8988T (cell line): ENCODE data around the gene SOBP.

Experiments used
- DNase-seq: peaks from one replicate; pipeline ENCODE4 v3.0.0; 2011

Gene SOBP

GRCh38 chr6:107666084-107666980, 176.4 kb downstream of the SOBP start:
- DNase-seq, result no peak

DNA sequence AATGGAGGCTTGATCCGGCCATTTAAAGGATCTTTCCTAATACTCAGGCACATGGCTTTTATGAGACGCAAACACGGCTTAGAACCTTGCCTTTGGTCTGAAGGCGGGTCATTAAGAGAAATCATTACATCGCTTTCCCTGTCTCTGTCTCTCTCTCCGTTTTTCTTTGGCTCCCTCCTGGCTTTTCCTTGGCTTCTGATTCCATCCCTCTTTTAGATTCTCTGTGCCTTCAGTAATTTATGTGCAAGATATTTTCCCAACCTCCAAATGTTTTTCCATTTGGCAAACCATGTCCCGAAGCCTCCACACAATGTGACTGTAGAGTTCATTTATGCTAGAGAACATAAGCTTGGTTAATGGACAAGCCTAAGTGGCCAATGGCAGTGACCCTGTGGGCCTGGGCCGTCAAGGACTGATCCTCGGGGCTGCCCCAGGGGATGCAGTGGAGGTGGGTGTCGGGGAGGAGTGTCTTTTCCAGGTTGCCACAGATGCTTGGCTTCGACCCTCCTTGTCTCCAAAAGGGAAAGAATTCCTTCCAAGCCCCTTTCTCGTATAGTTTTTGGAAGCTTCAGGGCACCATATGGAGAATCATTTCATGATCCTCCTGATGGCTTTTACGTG, 177.2 kb downstream of the SOBP start:
- no peak for DNase-seq

GRCh38 chr6:107667790-107668189, 177.9 kb downstream of the SOBP start:
- no peak for DNase-seq

- DNase-seq, result no peak
Measured at GRCh38 chr6:107668743-107669474, 179.0 kb downstream of the SOBP start.

GRCh38 chr6:107670792-107671199, 180.9 kb downstream of the SOBP start:
- DNase-seq, result no peak

GRCh38 chr6:107673076-107673494, 183.2 kb downstream of the SOBP start:
- DNase-seq, result no peak

DNA sequence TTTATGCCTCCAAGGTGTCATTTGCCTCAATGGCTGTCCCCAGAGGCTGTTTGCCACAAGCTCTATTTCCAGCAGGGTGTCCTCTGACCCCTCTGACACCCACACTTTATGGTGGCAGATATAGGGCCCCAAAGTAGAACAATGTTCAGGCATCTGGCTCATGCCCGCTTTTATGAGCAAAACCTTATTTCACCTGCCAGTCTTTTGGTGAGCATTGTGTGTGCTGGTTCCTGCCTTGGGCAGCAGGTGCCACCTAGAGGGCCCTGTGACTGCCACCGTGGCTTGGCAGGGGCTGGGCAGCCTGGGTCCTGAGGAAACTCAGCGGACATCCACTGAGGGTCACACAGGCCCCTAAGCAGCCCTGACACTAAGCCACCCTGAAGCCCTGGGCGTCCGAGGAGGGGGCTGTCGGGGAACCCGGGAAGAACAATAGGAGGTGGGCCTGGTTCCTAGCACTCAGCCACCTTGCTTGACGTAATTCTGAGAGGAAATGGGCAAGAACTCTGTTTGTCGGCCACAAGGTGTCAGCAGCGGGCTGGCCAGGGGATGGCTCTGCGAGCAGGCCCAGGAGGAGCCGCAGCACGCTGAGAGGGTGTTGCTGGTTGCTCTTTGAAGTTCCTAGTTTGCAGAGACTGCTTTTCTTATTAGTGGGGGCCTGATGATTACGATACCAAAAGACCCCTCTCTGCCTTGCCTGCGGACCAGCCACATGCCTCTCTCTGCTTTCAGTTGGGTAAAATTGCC, 185.2 kb downstream of the SOBP start:
- peak; percentile 65 for DNase-seq

DNA sequence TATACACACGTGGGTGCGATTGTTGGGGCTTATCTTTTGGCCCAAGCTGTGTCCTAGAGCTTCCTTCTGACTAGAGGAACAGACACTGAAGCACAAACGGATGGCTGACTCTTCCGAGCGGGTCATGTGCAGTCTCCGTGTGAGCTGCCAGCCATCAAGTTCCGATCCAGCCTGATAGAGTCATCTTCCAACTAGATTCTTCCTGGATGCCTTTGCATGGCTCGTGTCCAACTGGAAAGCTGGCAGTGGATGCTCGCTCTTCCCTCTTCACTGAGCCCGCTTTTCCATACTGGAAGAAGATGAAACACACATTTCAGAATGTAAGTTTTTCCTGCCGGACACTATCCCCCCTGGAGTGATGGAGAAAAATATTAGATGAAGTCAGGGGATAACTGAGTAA, 186.1 kb downstream of the SOBP start:
- DNase-seq, result no peak

DNA sequence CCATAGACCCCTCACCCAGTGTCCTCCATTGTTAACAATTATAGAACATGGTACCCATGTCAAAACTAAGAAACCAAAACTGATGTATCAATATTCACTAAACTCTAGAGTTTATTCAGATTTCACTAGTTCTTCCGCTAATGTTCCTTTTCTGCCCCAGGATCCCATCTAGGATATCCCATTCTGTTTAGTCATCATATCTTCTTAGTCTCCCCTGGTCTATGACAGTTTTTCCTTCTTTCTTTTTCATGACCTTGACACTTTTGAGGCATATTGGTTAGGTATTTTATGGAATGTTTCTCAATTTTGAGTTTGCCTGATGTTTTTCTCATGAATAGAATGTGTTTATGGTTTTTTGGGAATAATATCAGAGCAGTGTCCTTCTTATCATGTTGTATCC, 187.5 kb downstream of the SOBP start:
- DNase-seq, result no peak

DNA sequence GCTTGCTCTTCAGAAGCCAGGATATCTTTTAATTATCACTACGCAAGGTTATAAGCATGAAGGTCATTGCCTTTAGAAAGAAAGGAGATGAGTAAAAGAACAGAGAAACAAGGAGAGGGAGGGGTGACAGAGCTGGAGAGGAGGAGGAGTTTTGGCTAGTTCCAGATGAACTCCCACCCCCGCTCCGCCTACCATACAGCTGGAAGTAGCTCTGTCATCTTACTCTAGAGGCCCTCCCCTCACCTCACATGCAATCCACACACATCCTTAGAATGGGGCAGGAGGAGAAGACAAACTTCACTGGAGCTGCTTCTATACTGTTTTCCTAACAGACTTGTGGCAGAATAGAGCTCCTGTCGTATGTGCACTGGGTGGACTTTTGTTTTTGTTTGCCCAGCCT, 189.5 kb downstream of the SOBP start:
- DNase-seq, result no peak

DNA sequence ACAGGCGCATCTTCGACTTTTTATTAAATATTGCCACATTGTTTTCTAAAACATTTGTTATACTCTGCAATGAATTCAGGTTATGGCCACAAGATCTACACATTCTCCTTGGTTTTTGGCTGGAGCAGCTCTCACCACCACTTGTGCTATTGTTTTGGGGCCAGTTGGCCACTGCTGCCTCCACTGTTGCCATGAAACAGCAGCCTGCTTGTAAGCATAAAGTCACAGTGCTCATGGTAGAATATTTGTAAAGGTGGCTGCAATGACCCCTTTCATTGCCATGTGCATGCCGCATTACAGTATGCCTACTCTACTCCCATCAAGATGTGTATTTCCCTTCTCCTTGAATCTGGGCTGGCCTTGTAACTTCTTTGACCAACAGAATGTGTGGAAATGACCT, 192.8 kb downstream of the SOBP start:
- DNase-seq, result no peak

DNA sequence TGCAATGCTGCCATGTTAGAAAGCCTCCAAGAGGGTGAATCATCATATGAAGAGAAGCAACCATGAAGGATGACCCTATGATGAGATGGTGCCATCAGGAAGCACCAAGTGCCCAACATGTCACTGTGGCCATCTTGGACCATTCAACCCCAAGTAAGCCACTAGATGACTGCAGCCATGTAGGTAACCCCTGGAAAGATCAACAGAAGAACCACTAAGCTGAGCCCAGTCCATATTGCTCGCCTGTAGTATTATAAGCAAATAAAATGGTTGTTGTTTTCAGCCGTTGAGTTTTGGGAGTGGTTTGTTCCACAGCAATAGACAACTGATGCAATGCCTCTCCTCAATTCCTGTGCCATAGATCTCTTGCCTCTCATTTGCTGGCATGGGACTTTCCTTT, 193.3 kb downstream of the SOBP start:
- no peak for DNase-seq

GRCh38 chr6:107684996-107685395, 195.1 kb downstream of the SOBP start:
- no peak for DNase-seq

GRCh38 chr6:107689190-107689589, 199.3 kb downstream of the SOBP start:
- no peak for DNase-seq

DNA sequence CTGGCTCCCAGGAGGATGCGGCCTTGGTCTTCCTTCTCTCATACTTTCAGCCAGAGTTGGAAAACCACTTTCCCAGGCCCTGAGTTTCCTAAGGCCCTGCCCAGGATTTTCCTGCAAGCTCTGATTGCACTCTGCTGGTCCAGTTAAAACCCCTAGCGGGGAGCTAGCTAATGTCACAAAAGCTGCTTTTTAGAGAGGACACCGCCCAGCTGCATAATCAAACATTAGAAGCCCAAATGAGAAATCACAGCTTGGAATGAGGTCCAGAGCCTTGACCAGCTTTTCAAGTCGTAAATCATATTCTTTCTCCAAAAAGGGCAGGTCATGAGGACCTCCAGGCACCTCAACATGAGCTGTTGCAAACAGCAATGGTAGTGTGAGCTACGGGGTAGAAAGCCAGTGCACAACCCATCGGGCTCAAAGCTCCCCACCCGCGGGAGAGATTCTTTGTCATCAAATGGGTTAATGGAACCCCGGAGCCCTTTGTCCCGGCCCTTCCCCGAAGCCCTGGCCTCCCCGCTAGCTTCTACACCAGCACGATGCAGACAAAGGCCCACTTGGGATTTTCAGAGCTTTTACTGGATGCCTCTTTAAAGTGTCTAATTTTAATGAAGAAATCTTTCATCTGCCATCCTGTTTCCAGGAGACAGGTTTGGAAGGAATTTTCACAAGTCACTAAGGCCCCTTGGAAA, 200.2 kb downstream of the SOBP start:
- DNase-seq, result no peak

DNA sequence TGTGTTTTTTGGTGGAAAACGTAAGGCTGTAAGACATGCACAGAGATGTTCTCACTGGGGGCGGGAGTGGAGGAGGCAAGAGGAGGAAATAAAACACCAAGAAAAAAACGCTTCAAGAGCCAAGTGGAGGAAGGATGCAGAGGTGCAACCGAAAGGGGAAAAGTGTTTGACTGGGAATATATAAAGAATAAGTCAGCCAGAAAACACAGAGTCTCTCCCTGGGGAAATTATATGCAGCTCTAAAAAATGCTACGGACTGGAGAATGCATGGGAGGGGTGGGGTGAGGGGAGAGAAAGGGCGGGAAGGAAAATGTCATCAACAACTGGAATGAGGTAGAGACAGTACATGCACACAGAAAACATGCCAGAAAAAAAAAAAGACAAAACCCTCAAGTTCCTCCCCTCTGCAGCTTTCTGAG, 200.7 kb downstream of the SOBP start:
- DNase-seq, result no peak

DNA sequence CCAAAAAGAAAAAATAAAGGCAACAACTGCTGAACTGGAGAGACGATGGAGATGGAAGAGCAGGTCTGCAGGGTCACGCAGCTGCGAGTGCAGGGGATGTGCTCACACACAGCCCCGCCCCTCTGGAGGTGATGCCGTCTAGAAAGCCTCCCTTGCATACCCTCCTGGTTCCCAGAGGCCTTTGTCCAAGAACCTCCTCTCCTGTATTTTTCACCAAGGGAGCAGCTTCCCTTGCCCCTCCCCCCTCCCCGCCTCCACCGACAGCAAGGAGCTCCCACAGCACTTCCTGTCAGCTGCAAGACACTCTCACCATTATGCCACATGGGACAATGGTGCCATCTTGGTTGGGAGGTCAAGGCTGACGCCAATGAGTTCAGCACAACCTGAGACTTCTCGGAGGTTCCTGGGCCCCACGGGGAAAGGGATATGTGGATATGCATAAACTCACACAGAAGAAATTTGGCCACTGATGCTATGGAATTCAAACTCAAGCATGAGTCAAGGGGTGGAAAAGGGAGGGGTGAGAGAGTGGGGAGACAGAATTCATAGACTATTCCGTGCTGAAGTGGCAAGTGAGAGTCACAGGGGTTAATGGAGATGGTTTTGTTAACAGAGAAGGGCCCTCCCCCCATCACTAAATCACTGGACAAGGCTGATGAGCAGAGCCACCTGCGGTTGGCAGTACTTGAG, 201.3 kb downstream of the SOBP start:
- DNase-seq, result no peak

- no peak for DNase-seq
Measured at GRCh38 chr6:107692351-107692750, 202.4 kb downstream of the SOBP start.

DNA sequence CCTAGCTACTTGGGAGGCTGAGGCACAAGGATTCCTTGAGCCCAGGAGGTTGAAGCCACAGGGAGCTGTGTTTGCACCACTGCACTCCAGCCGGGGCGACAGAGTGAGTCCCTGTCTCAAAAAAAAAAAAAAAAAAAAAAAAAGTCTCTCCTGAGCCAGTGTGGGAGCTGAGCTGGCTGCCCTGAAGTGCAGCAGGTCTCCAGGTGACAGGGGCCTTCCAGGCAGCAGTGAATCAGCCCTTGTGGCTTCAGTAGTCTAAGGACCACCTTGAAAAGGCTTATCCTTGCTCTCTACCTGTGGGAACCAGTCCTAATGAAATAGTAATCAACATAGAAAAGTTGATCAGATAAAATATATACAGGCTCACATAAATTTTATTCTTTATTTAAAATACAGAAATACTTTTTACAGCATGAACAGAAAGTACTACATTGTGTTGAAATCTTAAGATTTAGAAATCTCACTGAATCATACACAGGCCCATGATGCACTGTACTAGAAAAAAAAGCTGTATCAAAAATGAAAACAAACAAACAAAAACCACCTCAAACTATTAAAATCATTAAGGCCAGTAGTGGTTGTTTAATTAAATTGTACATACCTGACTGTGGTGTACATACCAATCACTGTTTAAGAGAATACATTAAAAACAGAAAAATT, 205.3 kb downstream of the SOBP start:
- no peak for DNase-seq

GRCh38 chr6:107697682-107698081, 207.8 kb downstream of the SOBP start:
- DNase-seq, result no peak

DNA sequence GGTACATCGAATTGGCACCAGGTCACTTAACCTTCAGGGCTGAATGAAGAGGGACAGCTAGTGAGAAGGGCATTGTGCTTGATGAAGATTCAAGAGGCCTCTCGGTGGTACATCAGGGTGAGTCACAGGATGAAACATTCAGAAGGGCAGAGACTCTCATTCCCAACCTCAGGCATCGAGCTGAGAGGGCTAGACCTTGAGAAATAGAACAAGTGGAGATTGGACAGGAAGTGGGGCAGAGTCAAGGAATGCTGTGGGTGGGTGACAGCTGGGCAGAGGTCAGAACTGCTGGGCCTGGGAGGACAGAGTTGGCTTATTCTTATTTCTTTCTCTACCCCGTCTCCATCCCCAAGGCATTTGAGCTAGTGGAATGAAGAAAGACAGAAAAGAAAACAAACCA, 208.2 kb downstream of the SOBP start:
- no peak for DNase-seq
